GM13977 (cell line): ENCODE data around the gene PM20D1.
"Not testable (repeated sequence)": the region's sequence is repeated elsewhere in the genome, so short reads cannot be mapped to it uniquely, and the experiment has no call there.

Source experiments
- DNase-seq: peaks from one replicate; pipeline ENCODE4 v3.0.0; 2012; ENCODE audit warnings: low spot score
- CTCF ChIP-seq: IDR thresholded peaks from 2 replicates; pipeline ENCODE4 v1.5.1; 2012; ENCODE audit warnings: mild to moderate bottlenecking, control low read depth; ENCODE audit not compliant: insufficient read depth; ENCODE audit errors: extremely low read depth, missing control alignments
- in situ Hi-C: fragments of 300-500 bp; cut with MboI; formaldehyde crosslinking; loops from one replicate; pipeline ENCODE4 v1.12.0; 2022; ENCODE audit warnings: low sequenced_read_pairs, low pct_unique_long_range_greater_than_20kb, mixed read lengths, inconsistent platforms; ENCODE audit not compliant: unreplicated experiment

The PM20D1 gene, protein sequence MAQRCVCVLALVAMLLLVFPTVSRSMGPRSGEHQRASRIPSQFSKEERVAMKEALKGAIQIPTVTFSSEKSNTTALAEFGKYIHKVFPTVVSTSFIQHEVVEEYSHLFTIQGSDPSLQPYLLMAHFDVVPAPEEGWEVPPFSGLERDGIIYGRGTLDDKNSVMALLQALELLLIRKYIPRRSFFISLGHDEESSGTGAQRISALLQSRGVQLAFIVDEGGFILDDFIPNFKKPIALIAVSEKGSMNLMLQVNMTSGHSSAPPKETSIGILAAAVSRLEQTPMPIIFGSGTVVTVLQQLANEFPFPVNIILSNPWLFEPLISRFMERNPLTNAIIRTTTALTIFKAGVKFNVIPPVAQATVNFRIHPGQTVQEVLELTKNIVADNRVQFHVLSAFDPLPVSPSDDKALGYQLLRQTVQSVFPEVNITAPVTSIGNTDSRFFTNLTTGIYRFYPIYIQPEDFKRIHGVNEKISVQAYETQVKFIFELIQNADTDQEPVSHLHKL

GRCh38 chr1:205849619-205850355 is at the start of gene PM20D1:
Gene PM20D1, minus strand, starts transcription at chr1:205850132. Its CDS starts 60 bp downstream, at chr1:205850072.
- TF ChIP-seq CTCF, result no peak
- in situ Hi-C loops, result no loop called here
- peak; percentile 65 for DNase-seq

DNA sequence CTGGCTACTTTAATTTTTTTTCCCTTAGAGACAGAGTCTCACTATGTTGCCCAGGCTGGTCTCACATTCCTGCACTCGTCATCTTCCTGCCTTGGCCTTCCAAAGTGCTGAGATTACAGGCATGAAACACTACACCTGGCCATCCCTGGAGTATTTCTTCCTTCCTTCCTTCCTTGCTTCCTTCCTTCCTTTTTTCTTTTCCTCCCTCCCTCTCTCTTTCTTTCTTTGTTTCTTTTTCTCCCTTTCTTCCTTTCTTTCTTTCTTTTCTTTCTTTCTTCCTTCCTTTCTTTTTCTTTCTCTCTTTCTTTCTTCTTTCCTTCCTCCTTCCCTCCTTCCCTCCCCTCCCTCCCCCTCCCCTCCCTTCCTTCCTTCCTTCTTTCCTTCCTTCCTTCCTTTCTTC is 46.4 kb upstream of the PM20D1 start:
- in situ Hi-C loops, result no loop called here
- no peak for DNase-seq
- TF ChIP-seq CTCF, result no peak

GRCh38 chr1:205894119-205894518 is 44.2 kb upstream of the PM20D1 start:
- DNase-seq, in situ Hi-C loops: not testable (repeated sequence)

DNA sequence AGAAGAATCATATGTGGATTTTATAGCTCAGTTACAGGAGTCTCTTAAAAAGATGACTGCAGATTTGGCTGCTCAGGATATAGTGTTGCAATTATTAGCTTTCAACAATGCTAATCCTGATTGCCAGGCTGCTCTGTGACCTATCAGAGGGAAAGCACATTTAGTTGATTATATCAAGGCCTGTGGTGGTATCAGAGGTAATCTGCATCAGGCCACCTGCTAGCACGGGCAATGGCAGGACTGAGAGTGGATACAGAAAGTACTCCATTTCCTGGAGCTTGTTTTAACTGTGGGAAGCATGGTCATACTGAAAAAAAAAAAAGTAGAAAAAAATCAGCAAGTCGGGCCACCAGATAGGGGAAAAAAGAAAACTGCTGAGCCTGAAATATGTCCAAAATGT is 42.2 kb upstream of the PM20D1 start:
- DNase-seq, in situ Hi-C loops: not testable (repeated sequence)

DNA sequence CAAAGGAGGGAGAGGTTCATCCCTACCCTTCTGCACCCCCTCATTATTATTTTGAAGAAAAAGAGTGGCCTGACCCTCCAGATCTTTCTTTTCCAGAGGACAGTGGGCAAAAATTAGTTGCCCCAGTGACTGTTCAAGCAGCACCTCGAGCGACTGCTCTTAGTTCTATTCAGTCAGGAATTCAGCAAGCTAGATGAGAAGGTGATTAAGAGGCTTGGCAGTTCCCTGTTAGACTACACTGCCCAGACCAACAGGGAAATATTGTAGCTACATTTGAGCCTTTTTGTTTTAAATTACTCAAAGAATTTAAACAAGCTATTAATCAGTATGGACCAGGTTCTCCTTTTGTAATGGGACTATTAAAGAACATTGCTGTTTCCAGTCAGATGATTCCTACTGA is 41.5 kb upstream of the PM20D1 start:
- DNase-seq, in situ Hi-C loops: not testable (repeated sequence)

- DNase-seq, in situ Hi-C loops: not testable (repeated sequence)
Measured at GRCh38 chr1:205890631-205891030, 40.7 kb upstream of the PM20D1 start.

DNA sequence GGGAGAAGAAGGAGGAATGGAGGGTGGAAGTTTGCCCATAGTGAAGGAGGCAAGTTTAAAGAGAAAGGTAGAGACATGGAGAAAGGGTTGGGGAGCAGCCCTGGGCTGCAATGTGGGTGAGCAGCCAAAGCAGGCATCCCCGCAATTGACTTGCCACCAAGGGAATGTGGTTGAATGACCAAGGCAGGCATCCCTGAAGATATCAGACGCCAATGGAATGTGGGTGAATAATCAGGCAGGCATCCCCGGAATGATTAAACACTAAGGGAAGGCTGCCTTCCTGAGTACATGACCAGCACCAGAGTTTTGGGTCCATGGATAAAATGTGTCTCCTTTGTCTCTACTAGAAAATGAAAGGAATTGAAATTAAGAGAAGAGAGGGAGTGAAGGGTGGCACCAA is 39.8 kb upstream of the PM20D1 start:
- DNase-seq, in situ Hi-C loops: not testable (repeated sequence)

DNA sequence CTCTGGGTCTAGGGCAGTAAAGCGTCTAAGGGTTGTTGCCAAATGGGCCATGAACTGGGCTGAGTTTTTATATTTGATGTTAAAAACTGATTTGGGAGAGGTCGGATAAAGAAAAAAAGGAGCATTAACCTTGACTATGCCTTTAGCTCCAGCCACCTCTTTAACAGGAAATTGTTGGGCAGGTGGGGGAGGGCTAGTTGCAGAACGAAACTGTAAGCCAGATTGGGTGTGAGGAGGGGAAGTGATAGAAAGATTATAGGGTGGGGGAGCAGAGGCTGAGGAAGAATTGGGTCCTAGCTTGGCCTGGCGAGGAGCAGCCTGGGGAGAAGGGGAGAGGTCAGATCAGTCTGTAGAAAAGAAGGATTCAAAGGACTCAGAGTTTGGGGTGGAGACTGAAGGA is 39.1 kb upstream of the PM20D1 start:
- in situ Hi-C loops, DNase-seq: not testable (repeated sequence)

GRCh38 chr1:205883792-205884191 is 33.9 kb upstream of the PM20D1 start:
- DNase-seq, result no peak
- no peak for TF ChIP-seq CTCF
- in situ Hi-C loops, result no loop called here

- no peak for DNase-seq
- in situ Hi-C loops, result no loop called here
- TF ChIP-seq CTCF, result no peak
Measured at GRCh38 chr1:205880923-205881322, 31.0 kb upstream of the PM20D1 start.
